Measurements from ENCODE around the gene RSRC1.
"Not testable (repeated sequence)": the region's sequence is repeated elsewhere in the genome, so short reads cannot be mapped to it uniquely, and the experiment has no call there.

The RSRC1 gene

DNA sequence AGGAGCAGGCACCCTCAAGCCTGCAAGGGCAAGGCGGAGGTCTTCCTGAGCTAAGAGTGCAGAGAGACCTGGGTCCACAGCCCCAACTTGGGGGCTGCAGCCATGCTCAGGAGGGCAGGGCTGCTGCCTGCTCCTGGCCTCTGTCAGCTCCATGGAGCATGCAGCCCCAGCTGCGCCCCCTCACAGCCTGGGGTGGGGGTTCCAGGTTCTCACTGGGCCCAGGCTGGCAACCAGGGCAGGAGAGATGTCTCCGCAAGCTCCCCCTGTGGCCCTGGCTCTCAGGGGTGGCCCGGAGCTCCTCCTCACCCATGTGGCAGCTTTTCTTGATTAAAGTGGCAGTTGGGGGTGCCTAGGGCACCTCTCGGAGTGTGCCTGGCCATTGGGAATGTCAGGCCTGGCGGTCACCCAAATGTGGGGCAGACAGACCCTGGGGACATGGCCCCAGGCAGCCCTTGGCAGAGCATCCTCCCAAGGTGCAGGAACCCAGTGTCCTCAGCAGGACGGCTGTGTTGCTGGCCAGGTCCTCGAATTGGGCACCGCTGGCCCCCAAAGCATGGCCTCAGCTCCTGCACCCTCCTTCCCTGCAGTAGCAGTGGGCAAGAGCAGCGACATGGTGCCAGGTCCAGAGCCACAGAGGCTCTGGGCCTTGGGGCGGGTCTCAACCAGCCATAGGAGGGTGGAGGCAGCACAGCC is 251.0 kb downstream of the RSRC1 start:
- Mint-ChIP-seq H3K36me3 (ENCODE audit: low read depth) (peaks cover 5% of the 10 kb centered on the region), H3K9me3 (peaks cover 6% of the 10 kb centered on the region), H3K4me3 (no peak overlapping the region), H3K4me1 (ENCODE audit: low read depth) (peaks cover 2% of the 10 kb centered on the region), H3K27me3 (ENCODE audit: low read depth) (no peaks in the 10 kb centered on the region), H3K27ac (no peak overlapping the region)
- no peak for DNase-seq (ENCODE audit: low spot score)

- Mint-ChIP-seq H3K27me3 (ENCODE audit: low read depth) (no peaks in the 10 kb centered on the region), H3K36me3 (ENCODE audit: low read depth) (peaks cover 1% of the 10 kb centered on the region), H3K27ac (no peak overlapping the region), H3K4me3 (no peak overlapping the region), H3K4me1 (ENCODE audit: low read depth) (no peaks in the 10 kb centered on the region), H3K9me3 (peaks cover 17% of the 10 kb centered on the region)
- DNase-seq (ENCODE audit: low spot score) = no peak
Measured at GRCh38 chr3:158368271-158368670, 258.4 kb downstream of the RSRC1 start.

DNA sequence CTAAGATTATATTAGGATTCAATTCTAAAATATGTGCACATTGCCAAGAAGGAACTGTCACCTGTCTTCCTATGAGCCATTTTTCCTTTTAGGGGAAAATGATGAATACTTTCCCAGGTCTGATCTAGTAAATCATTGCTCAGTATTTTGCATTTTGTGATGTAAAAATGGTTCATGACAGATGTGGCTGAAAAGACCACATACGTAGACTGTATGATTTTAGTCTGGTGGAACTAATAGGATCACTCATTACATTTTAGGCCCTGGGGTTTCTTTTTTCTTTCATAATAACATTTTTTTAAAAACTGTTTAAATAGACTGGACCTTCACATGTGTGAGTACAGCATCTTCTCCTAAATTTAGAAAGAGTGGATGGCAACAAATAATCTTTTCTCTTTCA is 259.4 kb downstream of the RSRC1 start:
- no peak for DNase-seq (ENCODE audit: low spot score)
- H3K4me3 Mint-ChIP-seq = no peak overlapping the region
- H3K4me1 Mint-ChIP-seq (ENCODE audit: low read depth) = no peaks in the 10 kb centered on the region
- peaks cover 1% of the 10 kb centered on the region for H3K36me3 Mint-ChIP-seq (ENCODE audit: low read depth)
- no peak overlapping the region for H3K27ac Mint-ChIP-seq
- no peaks in the 10 kb centered on the region for H3K27me3 Mint-ChIP-seq (ENCODE audit: low read depth)
- peaks cover 17% of the 10 kb centered on the region for H3K9me3 Mint-ChIP-seq

- H3K27ac Mint-ChIP-seq = no peak overlapping the region
- H3K4me3 Mint-ChIP-seq = no peak overlapping the region
- DNase-seq (ENCODE audit: low spot score) = no peak
- H3K27me3 Mint-ChIP-seq (ENCODE audit: low read depth) = no peaks in the 10 kb centered on the region
- no peaks in the 10 kb centered on the region for H3K4me1 Mint-ChIP-seq (ENCODE audit: low read depth)
- no peaks in the 10 kb centered on the region for H3K9me3 Mint-ChIP-seq
- H3K36me3 Mint-ChIP-seq (ENCODE audit: low read depth) = peaks cover 2% of the 10 kb centered on the region
Measured at GRCh38 chr3:158379517-158379916, 269.6 kb downstream of the RSRC1 start.

DNA sequence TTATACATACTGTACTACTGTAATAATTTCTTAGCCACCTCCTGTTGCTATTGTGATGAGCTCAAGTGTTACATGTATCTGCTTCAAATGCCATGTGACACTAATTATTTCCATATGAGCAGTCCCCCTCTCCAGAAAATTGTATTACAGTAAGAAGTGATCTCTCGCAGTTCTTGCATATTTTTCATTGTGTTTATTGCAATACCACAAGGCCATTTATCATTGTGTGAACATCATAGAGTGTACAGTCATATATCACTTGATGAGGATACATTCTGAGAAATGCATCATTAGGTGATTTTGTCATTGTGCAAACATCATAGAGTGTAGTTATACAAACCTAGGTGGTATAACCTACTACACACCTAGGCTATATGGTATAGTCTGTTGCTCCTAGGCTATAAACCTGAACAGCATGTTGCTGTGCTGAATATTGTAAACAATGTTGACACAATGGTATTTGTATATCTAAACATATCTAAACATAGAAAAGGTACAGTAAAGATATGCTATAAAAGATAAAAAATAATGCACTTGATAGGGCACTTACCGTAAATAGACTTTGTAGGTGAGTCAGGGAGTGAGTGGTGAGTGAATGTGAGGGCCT is 271.5 kb downstream of the RSRC1 start:
- H3K4me3 Mint-ChIP-seq = no peak overlapping the region
- H3K27me3 Mint-ChIP-seq (ENCODE audit: low read depth) = no peaks in the 10 kb centered on the region
- H3K27ac Mint-ChIP-seq = no peak overlapping the region
- H3K9me3 Mint-ChIP-seq = no peaks in the 10 kb centered on the region
- H3K36me3 Mint-ChIP-seq (ENCODE audit: low read depth) = peaks cover 2% of the 10 kb centered on the region
- no peak for DNase-seq (ENCODE audit: low spot score)
- H3K4me1 Mint-ChIP-seq (ENCODE audit: low read depth) = no peaks in the 10 kb centered on the region

GRCh38 chr3:158382479-158382878 is 272.6 kb downstream of the RSRC1 start:
- peaks cover 2% of the 10 kb centered on the region for H3K36me3 Mint-ChIP-seq (ENCODE audit: low read depth)
- H3K27me3 Mint-ChIP-seq (ENCODE audit: low read depth) = no peaks in the 10 kb centered on the region
- no peaks in the 10 kb centered on the region for H3K9me3 Mint-ChIP-seq
- H3K27ac Mint-ChIP-seq = no peak overlapping the region
- no peaks in the 10 kb centered on the region for H3K4me1 Mint-ChIP-seq (ENCODE audit: low read depth)
- no peak for DNase-seq (ENCODE audit: low spot score)
- H3K4me3 Mint-ChIP-seq = no peak overlapping the region

GRCh38 chr3:158384019-158384418 is 274.1 kb downstream of the RSRC1 start:
- no peaks in the 10 kb centered on the region for H3K27me3 Mint-ChIP-seq (ENCODE audit: low read depth)
- DNase-seq (ENCODE audit: low spot score) = no peak
- peaks cover 2% of the 10 kb centered on the region for H3K36me3 Mint-ChIP-seq (ENCODE audit: low read depth)
- H3K27ac Mint-ChIP-seq = no peak overlapping the region
- H3K4me1 Mint-ChIP-seq (ENCODE audit: low read depth) = no peaks in the 10 kb centered on the region
- H3K9me3 Mint-ChIP-seq = no peaks in the 10 kb centered on the region
- H3K4me3 Mint-ChIP-seq = no peak overlapping the region

- Mint-ChIP-seq H3K27ac (no peak overlapping the region), H3K4me1 (ENCODE audit: low read depth) (no peaks in the 10 kb centered on the region), H3K27me3 (ENCODE audit: low read depth) (no peaks in the 10 kb centered on the region), H3K4me3 (no peak overlapping the region), H3K36me3 (ENCODE audit: low read depth) (peaks cover 1% of the 10 kb centered on the region), H3K9me3 (peaks cover 36% of the 10 kb centered on the region)
- DNase-seq (ENCODE audit: low spot score) = no peak
Measured at GRCh38 chr3:158395421-158395820, 285.5 kb downstream of the RSRC1 start.

GRCh38 chr3:158402590-158402989 is 292.7 kb downstream of the RSRC1 start:
- Mint-ChIP-seq H3K4me1 (ENCODE audit: low read depth) (no peaks in the 10 kb centered on the region), H3K27me3 (ENCODE audit: low read depth) (no peaks in the 10 kb centered on the region), H3K4me3 (no peak overlapping the region)

DNA sequence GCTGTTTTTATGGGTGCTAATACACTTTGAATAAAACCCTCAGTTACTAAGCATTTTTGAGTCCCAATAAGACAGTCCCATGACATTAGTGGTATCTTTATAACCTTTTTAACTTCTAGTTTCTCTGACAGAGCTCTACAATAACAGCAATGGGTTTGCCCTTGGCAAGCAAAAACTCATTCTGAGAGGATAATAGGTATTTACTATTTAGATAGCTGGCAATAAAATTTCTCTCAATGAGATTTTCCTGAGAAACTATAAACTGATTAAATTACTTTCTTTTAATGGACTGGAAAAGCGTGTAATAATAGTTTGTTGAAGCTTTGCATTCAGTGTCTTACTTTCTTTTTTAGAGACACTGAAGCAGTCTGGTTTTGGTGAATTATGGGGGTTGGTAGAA is 293.1 kb downstream of the RSRC1 start:
- no peak for DNase-seq (ENCODE audit: low spot score)
- no peaks in the 10 kb centered on the region for H3K4me1 Mint-ChIP-seq (ENCODE audit: low read depth)
- no peaks in the 10 kb centered on the region for H3K36me3 Mint-ChIP-seq (ENCODE audit: low read depth)
- no peaks in the 10 kb centered on the region for H3K9me3 Mint-ChIP-seq
- no peak overlapping the region for H3K4me3 Mint-ChIP-seq
- no peak overlapping the region for H3K27ac Mint-ChIP-seq
- H3K27me3 Mint-ChIP-seq (ENCODE audit: low read depth) = no peaks in the 10 kb centered on the region

More at GRCh38 chr3:158402590-158402989, 292.7 kb downstream of the RSRC1 start:
- Mint-ChIP-seq H3K9me3 (no peaks in the 10 kb centered on the region), H3K36me3 (ENCODE audit: low read depth) (no peaks in the 10 kb centered on the region), H3K27ac (no peak overlapping the region)
- no peak for DNase-seq (ENCODE audit: low spot score)

- Mint-ChIP-seq H3K4me3 (no peak overlapping the region), H3K4me1 (ENCODE audit: low read depth) (no peaks in the 10 kb centered on the region), H3K27me3 (ENCODE audit: low read depth) (no peaks in the 10 kb centered on the region), H3K9me3 (no peaks in the 10 kb centered on the region), H3K27ac (no peak overlapping the region), H3K36me3 (ENCODE audit: low read depth) (no peaks in the 10 kb centered on the region)
- no peak for DNase-seq (ENCODE audit: low spot score)
Measured at GRCh38 chr3:158404131-158404718, 294.3 kb downstream of the RSRC1 start.

DNA sequence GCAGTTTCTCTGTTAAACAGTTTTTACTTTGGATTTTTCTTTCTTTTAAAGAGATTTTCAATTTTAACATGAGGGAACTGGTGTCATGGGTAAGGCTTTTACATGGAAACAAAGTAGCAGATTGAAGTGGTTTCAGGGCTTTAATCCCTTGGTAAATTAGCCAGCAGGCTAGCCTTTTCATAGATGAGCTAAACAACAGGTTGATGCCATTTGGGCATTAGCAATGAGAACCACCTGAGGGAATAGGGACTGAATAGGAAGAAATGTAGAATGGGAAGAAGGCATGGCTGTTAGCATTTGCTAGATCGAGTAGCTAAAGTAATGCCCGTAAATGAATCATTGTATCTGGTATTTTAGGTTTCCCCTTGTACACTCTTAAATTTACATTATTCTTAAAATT is 295.6 kb downstream of the RSRC1 start:
- Mint-ChIP-seq H3K36me3 (ENCODE audit: low read depth) (no peaks in the 10 kb centered on the region), H3K27ac (no peak overlapping the region), H3K27me3 (ENCODE audit: low read depth) (no peaks in the 10 kb centered on the region), H3K4me3 (no peak overlapping the region), H3K4me1 (ENCODE audit: low read depth) (no peaks in the 10 kb centered on the region), H3K9me3 (no peaks in the 10 kb centered on the region)
- no peak for DNase-seq (ENCODE audit: low spot score)

DNA sequence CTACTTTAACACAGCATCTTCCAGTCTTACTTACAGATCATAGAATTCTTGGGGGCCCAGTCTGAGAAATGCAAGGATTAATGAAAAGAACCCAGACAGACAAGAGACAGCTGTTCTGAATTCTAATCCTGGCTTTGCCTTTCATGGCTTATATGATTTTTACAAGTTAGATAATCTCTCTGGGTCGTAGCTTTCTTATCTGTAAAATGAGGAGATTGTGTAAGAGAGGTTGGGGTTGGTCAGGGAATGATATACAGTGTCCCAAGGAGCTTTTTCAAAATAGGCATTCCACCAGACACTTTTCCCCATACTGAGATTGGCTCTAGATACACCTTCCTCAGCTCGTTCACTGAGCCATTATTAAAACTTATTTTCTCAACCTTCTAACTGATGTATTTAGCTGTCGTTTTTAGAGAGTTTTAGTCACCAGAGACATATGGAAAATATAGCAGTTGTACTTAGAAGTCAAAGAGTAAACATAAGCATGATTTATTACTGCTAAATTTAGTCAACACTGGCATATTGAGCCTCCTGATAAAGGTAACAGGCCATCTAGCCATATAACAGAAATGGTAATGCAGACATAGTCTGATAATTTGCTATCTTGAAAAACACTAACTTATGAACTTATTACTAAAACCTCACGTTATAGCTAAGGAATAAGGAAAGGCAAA is 298.1 kb downstream of the RSRC1 start:
- peaks cover 6% of the 10 kb centered on the region for H3K9me3 Mint-ChIP-seq
- H3K27me3 Mint-ChIP-seq (ENCODE audit: low read depth) = no peaks in the 10 kb centered on the region
- no peaks in the 10 kb centered on the region for H3K4me1 Mint-ChIP-seq (ENCODE audit: low read depth)
- peaks cover 4% of the 10 kb centered on the region for H3K36me3 Mint-ChIP-seq (ENCODE audit: low read depth)
- no peak for DNase-seq (ENCODE audit: low spot score)
- no peak overlapping the region for H3K27ac Mint-ChIP-seq
- no peak overlapping the region for H3K4me3 Mint-ChIP-seq

GRCh38 chr3:158408518-158408897 is 298.6 kb downstream of the RSRC1 start:
- DNase-seq (ENCODE audit: low spot score); H3K4me1 Mint-ChIP-seq (ENCODE audit: low read depth); H3K36me3 Mint-ChIP-seq (ENCODE audit: low read depth); H3K27me3 Mint-ChIP-seq (ENCODE audit: low read depth); H3K27ac Mint-ChIP-seq; H3K4me3 Mint-ChIP-seq; H3K9me3 Mint-ChIP-seq: not testable (repeated sequence)
